ENCODE measurements around the gene HYKK. TPM values are rescaled to one million over a fixed set of nuclear protein-coding genes. Genes with fewer than 3 reads are reported as not detected.

Gene HYKK
- polyA plus RNA-seq, 1 donor from 2014 or later: not detected

DNA sequence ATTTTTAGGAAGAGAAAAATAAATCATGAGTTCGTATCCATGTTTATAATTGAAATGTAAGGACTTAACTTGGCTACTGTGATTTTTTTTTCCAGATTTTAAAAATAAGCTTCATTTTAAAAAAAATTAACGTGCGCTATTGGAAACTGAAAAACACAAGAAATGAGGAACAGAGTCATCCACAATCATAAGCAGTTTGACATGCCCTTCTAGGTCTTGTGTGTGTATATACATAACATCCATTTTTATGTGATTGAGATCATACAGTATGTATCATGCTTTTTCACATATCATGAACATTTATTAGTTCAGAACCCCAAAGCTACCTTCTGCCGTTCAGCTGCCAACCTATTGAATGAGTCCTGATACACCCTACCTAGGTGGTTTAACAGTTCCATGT, 46.6 kb upstream of the HYKK start (continued):
- TF ChIP-seq, protein P1, sequence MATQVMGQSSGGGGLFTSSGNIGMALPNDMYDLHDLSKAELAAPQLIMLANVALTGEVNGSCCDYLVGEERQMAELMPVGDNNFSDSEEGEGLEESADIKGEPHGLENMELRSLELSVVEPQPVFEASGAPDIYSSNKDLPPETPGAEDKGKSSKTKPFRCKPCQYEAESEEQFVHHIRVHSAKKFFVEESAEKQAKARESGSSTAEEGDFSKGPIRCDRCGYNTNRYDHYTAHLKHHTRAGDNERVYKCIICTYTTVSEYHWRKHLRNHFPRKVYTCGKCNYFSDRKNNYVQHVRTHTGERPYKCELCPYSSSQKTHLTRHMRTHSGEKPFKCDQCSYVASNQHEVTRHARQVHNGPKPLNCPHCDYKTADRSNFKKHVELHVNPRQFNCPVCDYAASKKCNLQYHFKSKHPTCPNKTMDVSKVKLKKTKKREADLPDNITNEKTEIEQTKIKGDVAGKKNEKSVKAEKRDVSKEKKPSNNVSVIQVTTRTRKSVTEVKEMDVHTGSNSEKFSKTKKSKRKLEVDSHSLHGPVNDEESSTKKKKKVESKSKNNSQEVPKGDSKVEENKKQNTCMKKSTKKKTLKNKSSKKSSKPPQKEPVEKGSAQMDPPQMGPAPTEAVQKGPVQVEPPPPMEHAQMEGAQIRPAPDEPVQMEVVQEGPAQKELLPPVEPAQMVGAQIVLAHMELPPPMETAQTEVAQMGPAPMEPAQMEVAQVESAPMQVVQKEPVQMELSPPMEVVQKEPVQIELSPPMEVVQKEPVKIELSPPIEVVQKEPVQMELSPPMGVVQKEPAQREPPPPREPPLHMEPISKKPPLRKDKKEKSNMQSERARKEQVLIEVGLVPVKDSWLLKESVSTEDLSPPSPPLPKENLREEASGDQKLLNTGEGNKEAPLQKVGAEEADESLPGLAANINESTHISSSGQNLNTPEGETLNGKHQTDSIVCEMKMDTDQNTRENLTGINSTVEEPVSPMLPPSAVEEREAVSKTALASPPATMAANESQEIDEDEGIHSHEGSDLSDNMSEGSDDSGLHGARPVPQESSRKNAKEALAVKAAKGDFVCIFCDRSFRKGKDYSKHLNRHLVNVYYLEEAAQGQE (IDR thresholded peaks at IDR 0.05; ENCODE audit: borderline replicate concordance): no peak
- no peak for TF ChIP-seq POLR2AphosphoS5 (IDR thresholded peaks at IDR 0.05)

GRCh38 chr15:78461171-78461888, 46.0 kb upstream of the HYKK start:
- Histone ChIP-seq H3F3A (ENCODE audit: insufficient read depth, low read length, poor library complexity, severe bottlenecking) (no peaks in the 10 kb centered on the region), H3K9ac (ENCODE audit: low read length) (no peak overlapping the region), H3K27ac (ENCODE audit: low read length) (no peak overlapping the region), H3K4me2 (ENCODE audit: low read length) (no peak overlapping the region), H3K9me3 (ENCODE audit: low read length) (no peaks in the 10 kb centered on the region), H4K20me1 (ENCODE audit: insufficient read depth) (no peaks in the 10 kb centered on the region), H3K79me2 (replicated peaks; ENCODE audit: insufficient read depth, low read length) (peaks cover 64% of the 10 kb centered on the region), H3K9me2 (ENCODE audit: insufficient read depth, low read length) (no peaks in the 10 kb centered on the region), H3K4me3 (ENCODE audit: low read length) (no peak overlapping the region), H3K36me3 (ENCODE audit: insufficient read depth, low read length) (peaks cover 17% of the 10 kb centered on the region), H2AFZ (ENCODE audit: low read depth, low read length) (no peak overlapping the region), H3K27me3 (ENCODE audit: insufficient read depth, low read depth, low read length) (no peaks in the 10 kb centered on the region)
- TF ChIP-seq, protein P1 (IDR thresholded peaks at IDR 0.05; ENCODE audit: borderline replicate concordance): no peak
- TF ChIP-seq EZH2 (IDR thresholded peaks at IDR 0.05; ENCODE audit: borderline replicate concordance, insufficient read depth, low read length, poor library complexity, severe bottlenecking): no peak

DNA sequence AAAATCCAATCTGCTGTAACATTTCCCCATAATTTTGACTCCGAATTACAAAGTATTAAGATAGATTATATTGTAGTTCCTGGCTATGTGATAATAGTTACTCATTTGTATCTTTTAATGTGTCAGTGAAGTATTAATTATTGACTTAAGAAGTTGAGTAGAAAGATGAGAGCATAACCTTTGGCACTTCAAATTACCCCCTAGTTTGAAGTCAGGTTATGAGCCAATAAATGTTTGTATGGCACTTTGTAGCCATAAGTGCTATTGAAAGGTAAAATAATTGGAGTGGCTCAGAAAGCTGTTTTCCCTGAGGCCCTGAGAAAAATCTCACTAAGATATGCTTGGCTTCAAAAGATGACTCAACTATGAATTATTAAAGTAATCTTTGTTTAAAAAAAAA, 38.3 kb upstream of the HYKK start:
- TF ChIP-seq CTCF (IDR thresholded peaks at IDR 0.05; ENCODE audit: poor library complexity, severe bottlenecking) (no peak), RAD21 (conservative IDR thresholded peaks at IDR 0.05) (no peak), POLR2AphosphoS5 (IDR thresholded peaks at IDR 0.05) (no peak), EP300 (conservative IDR thresholded peaks at IDR 0.05; ENCODE audit: poor library complexity, severe bottlenecking) (no peak), SMC3 (conservative IDR thresholded peaks at IDR 0.05; ENCODE audit: poor library complexity) (no peak), EZH2 (IDR thresholded peaks at IDR 0.05; ENCODE audit: borderline replicate concordance, insufficient read depth, low read length, poor library complexity, severe bottlenecking) (no peak), TAF1 (IDR thresholded peaks at IDR 0.05; ENCODE audit: low read depth) (no peak)
- no peak overlapping the region for H2AFZ ChIP-seq (ENCODE audit: low read depth, low read length)
- H3F3A ChIP-seq (ENCODE audit: insufficient read depth, low read length, poor library complexity, severe bottlenecking): no peaks in the 10 kb centered on the region
- H4K20me1 ChIP-seq (ENCODE audit: insufficient read depth): no peaks in the 10 kb centered on the region
- H3K9me2 ChIP-seq (ENCODE audit: insufficient read depth, low read length): no peaks in the 10 kb centered on the region
- H3K27me3 ChIP-seq (ENCODE audit: insufficient read depth, low read depth, low read length): no peaks in the 10 kb centered on the region
- peaks cover 11% of the 10 kb centered on the region for H3K36me3 ChIP-seq (ENCODE audit: insufficient read depth, low read length)
- H3K27ac ChIP-seq (ENCODE audit: low read length): no peak overlapping the region
- peaks cover 6% of the 10 kb centered on the region for H3K79me2 ChIP-seq (replicated peaks; ENCODE audit: insufficient read depth, low read length)
- no peak overlapping the region for H3K4me2 ChIP-seq (ENCODE audit: low read length)
- no peak overlapping the region for H3K4me3 ChIP-seq (ENCODE audit: low read length)
- H3K9me3 ChIP-seq (ENCODE audit: low read length): no peaks in the 10 kb centered on the region
- no peak overlapping the region for H3K9ac ChIP-seq (ENCODE audit: low read length)

Measured in neural cell (in vitro differentiated cells).